Measurements from ENCODE around the gene NUDT8.

- TF ChIP-seq POLR2A (IDR thresholded peaks at IDR 0.05; ENCODE audit: low read length) (no peak), GATA1 (IDR thresholded peaks at IDR 0.05; ENCODE audit: low read depth, low read length) (no peak)
Measured at GRCh38 chr11:67651976-67652781, 22.4 kb upstream of the NUDT8 start.

All from erythroblast (primary cell).